HepG2 (cell line): ENCODE results near the gene RGP1. TPM values are rescaled to one million over a fixed set of nuclear protein-coding genes. Genes with fewer than 3 reads are reported as not detected.
A peak's percentile ranks its signal among the peaks of the same experiment; 100 is the strongest.

ENCODE experiments used
- ATAC-seq: fragments of 200-7000 bp; cut with Tn5 transposase; 3 replicates; pipeline ENCODE4 v1.9.1; 2020; ENCODE audit warnings: mild to moderate bottlenecking, moderate library complexity
- BruUV-seq: library from RNA; stranded (reverse); fragments of 400-500 nt; replicated peaks from 2 replicates; lab custom pipeline; 2021; lab: Mats Ljungman, UMichigan
- CTCF ChIA-PET: fragments of 300-600 bp; formaldehyde crosslinking; extraction: SDS; loops from one replicate; lab custom pipeline; 2021; ENCODE audit warnings: low total read pairs, inconsistent platforms, low intra/inter-chr PET ratio; lab: Yijun Ruan, JAX
- POLR2A ChIA-PET: fragments of 350-600 bp; sonication (Branson Sonifier 250); formaldehyde crosslinking; loops from one replicate; lab custom pipeline; 2020; ENCODE audit warnings: antibody characterized with exemption, inconsistent platforms; lab: Yijun Ruan, JAX
- DNase-seq: peaks from one replicate; pipeline ENCODE4 v3.0.0-alpha.2; 2015; ENCODE audit warnings: low spot score
- FAIRE-seq: peaks from 3 replicates; lab custom pipeline; 2011; peaks lifted over from hg19 to GRCh38; lab: Jason Lieb, UNC
- H2AFZ ChIP-seq: one replicate; pipeline ENCODE4 v1.6.1; 2011; ENCODE audit warnings: low read length, inconsistent platforms
- H3K27ac ChIP-seq: fragments of 300-600 bp; 3 replicates; pipeline ENCODE4 v1.8.0; 2011; ENCODE audit warnings: mixed run types, mild to moderate bottlenecking, mixed read lengths, low read length, inconsistent platforms; ENCODE audit not compliant: insufficient read depth; ENCODE audit errors: extremely low read length
- H3K27me3 ChIP-seq, 2 experiments: fragments of 200-600 bp in 1 of 2; 2 replicates in 1 of 2; 3 replicates in 1 of 2; pipeline versions ENCODE4 v1.6.0 to v1.8.0; 2011; ENCODE audit warnings: low read length in 2 of 2, mild to moderate bottlenecking in 2 of 2, moderate library complexity in 2 of 2, inconsistent platforms in 1 of 2; ENCODE audit not compliant: insufficient read depth in 2 of 2, control insufficient read depth in 1 of 2
- H3K36me3 ChIP-seq, 2 experiments: fragments of 200-600 bp in 1 of 2; replicated peaks in 1 of 2; 2 replicates in 1 of 2; 3 replicates in 1 of 2; pipeline versions ENCODE4 v1.5.1 to v1.8.0; 2011; ENCODE audit warnings: low read length in 2 of 2, inconsistent platforms in 1 of 2; ENCODE audit not compliant: insufficient read depth in 2 of 2, control insufficient read depth in 1 of 2
- H3K4me1 ChIP-seq: 2 replicates; pipeline ENCODE4 v1.5.1; 2012; ENCODE audit warnings: low read length, inconsistent platforms; ENCODE audit not compliant: insufficient read depth
- H3K4me2 ChIP-seq: 2 replicates; pipeline ENCODE4 v1.6.0; 2011; ENCODE audit warnings: low read depth, low read length, inconsistent platforms
- H3K4me3 ChIP-seq, 3 experiments: fragments of 200-600 bp in 1 of 3; sonication (generic), shearing (Covaris generic) in 1 of 3; replicated peaks in 1 of 3; 2 replicates each; pipeline ENCODE4 v1.5.1; 2011 to 2016; ENCODE audit warnings: low read length in 3 of 3, inconsistent platforms in 2 of 3, low read depth in 2 of 3, mild to moderate bottlenecking in 2 of 3, control low read depth in 1 of 3, mixed read lengths in 1 of 3; ENCODE audit not compliant: insufficient read depth in 1 of 3
- H3K79me2 ChIP-seq: one replicate; pipeline ENCODE4 v1.6.1; 2011; ENCODE audit warnings: low read length, inconsistent platforms; ENCODE audit not compliant: insufficient read depth
- H3K9ac ChIP-seq: 2 replicates; pipeline ENCODE4 v1.6.0; 2011; ENCODE audit warnings: mild to moderate bottlenecking, low read depth, low read length, inconsistent platforms; ENCODE audit not compliant: insufficient read depth
- H3K9me3 ChIP-seq: 2 replicates; pipeline ENCODE4 v1.5.1; 2012; ENCODE audit warnings: mild to moderate bottlenecking, low read length
- H4K20me1 ChIP-seq: 2 replicates; pipeline ENCODE4 v1.6.0; 2011; ENCODE audit warnings: inconsistent platforms, mild to moderate bottlenecking, low read length, moderate library complexity; ENCODE audit not compliant: insufficient read depth
- CBX2 ChIP-seq, 2 experiments: fragments of 200-600 bp in 1 of 2; sonication (generic); formaldehyde crosslinking in 1 of 2; IDR thresholded peaks; 2 replicates each; pipeline versions ENCODE4 v1.7.0 to v1.8.1; 2018 to 2022; ENCODE audit warnings: low read depth in 2 of 2, low read length in 1 of 2, mild to moderate bottlenecking in 1 of 2, missing genetic modification reagents in 1 of 2
- EEA1 ChIP-seq: sonication (generic); formaldehyde crosslinking; IDR thresholded peaks from 2 replicates; pipeline ENCODE4 v1.5.1; 2020; ENCODE audit warnings: mild to moderate bottlenecking, missing genetic modification reagents, borderline replicate concordance
- ESRRA ChIP-seq: sonication (generic); formaldehyde crosslinking; IDR thresholded peaks from 2 replicates; pipeline ENCODE4 v1.5.1; 2020; ENCODE audit warnings: mild to moderate bottlenecking, low read depth, missing genetic modification reagents
- FLYWCH1 ChIP-seq: sonication (generic); formaldehyde crosslinking; IDR thresholded peaks from 2 replicates; pipeline ENCODE4 v1.8.1; 2023; ENCODE audit warnings: mild to moderate bottlenecking, missing genetic modification reagents
- HDAC6 ChIP-seq: fragments of 200-600 bp; sonication (generic); IDR thresholded peaks from 2 replicates; pipeline ENCODE4 v1.7.0; 2017; ENCODE audit warnings: mild to moderate bottlenecking, antibody characterized with exemption, low read length, low read depth
- MAFG ChIP-seq: sonication (generic); formaldehyde crosslinking; IDR thresholded peaks from 2 replicates; pipeline ENCODE4 v1.5.1; 2020; ENCODE audit warnings: mild to moderate bottlenecking, missing genetic modification reagents
- MIXL1 ChIP-seq: IDR thresholded peaks from 2 replicates; pipeline ENCODE4 v1.6.1; 2016
- MXD4 ChIP-seq: IDR thresholded peaks from 2 replicates; pipeline ENCODE4 v1.6.1; 2016; ENCODE audit warnings: mild to moderate bottlenecking, missing biosample characterization, missing genetic modification reagents
- NFE2L2 ChIP-seq: fragments of 150-350 bp; IDR thresholded peaks from 2 replicates; pipeline ENCODE4 v1.6.1; 2014; ENCODE audit warnings: low read length
- SMAD1 ChIP-seq: sonication (generic); formaldehyde crosslinking; IDR thresholded peaks from 2 replicates; pipeline ENCODE4 v1.4.0; 2020; ENCODE audit warnings: missing genetic modification reagents, low read depth, mild to moderate bottlenecking, borderline replicate concordance
- ZNF205 ChIP-seq: IDR thresholded peaks from 2 replicates; pipeline ENCODE4 v1.6.1; 2018; ENCODE audit warnings: missing biosample characterization, missing genetic modification reagents
- ZNF296 ChIP-seq: sonication (generic); formaldehyde crosslinking; conservative IDR thresholded peaks from 2 replicates; pipeline ENCODE4 v1.5.0; 2020; ENCODE audit warnings: mild to moderate bottlenecking, missing genetic modification reagents
- WGBS: methylation state at CpG from one replicate; pipeline ENCODE4 v1.1.6; 2017; ENCODE audit warnings: low lambda C conversion rate; 5-methylcytosine and 5-hydroxymethylcytosine counted together
- in situ Hi-C: cut with HindIII; loops from 2 replicates; pipeline ENCODE4 v1.10.0; 2017; ENCODE audit warnings: low pct_unique_long_range_greater_than_20kb; ENCODE audit not compliant: extremely low pct_ligation_motif_present
- intact Hi-C: fragments of 100-400 bp; cut with micrococcal nuclease; formaldehyde crosslinking; loops from one replicate; pipeline ENCODE4 v1.10.0; 2022; ENCODE audit not compliant: unreplicated experiment
- polyA plus RNA-seq, 8 experiments: library from polyadenylated mRNA; depleted of rRNA in 3 of 8; stranded (reverse) in 7 of 8; unstranded in 1 of 8; fragments of >200 nt; fragmentation: Illumina TruSeq in 4 of 8; extraction: Trizol in 4 of 8; gene quantifications; 2 replicates each; pipeline versions ENCODE4 v1.2.1 to v1.2.3, GENCODE V29; 2011 to 2016; ENCODE audit warnings: low read depth in 4 of 8, missing spikeins in 1 of 8, mixed read lengths in 1 of 8; ENCODE audit not compliant: insufficient read depth in 1 of 8
- total RNA-seq, 5 experiments: library from RNA; depleted of rRNA; stranded (reverse); fragments of >200 nt; fragmentation: Illumina TruSeq; extraction: Trizol; gene quantifications; 2 replicates each; pipeline ENCODE4 v1.2.3, GENCODE V29; 2016; ENCODE audit warnings: low read depth in 1 of 5
- TF ChIP-seq, protein P1 (sequence below): IDR thresholded peaks from 2 replicates; pipeline ENCODE4 v1.6.1; 2016; ENCODE audit warnings: missing compliant biosample characterization, missing genetic modification reagents, borderline replicate concordance
- TF ChIP-seq, protein P2 (sequence below): sonication (generic); formaldehyde crosslinking; IDR thresholded peaks from 2 replicates; pipeline ENCODE4 v1.5.1; 2020; ENCODE audit warnings: mild to moderate bottlenecking, missing genetic modification reagents, moderate library complexity
- TF ChIP-seq, protein P3 (sequence below): sonication (generic); formaldehyde crosslinking; conservative IDR thresholded peaks from 2 replicates; pipeline ENCODE4 v1.8.0; 2022; ENCODE audit warnings: missing genetic modification reagents
- TF ChIP-seq, protein P4 (sequence below): sonication (generic); formaldehyde crosslinking; IDR thresholded peaks from 2 replicates; pipeline ENCODE4 v1.8.0; 2022; ENCODE audit warnings: mild to moderate bottlenecking, missing genetic modification reagents; ENCODE audit not compliant: insufficient replicate concordance

Gene RGP1
- total and polyA plus RNA-seq, 2 of the 13 experiments (the other 11 are each of a cell fraction or from before 2014, with no cell fraction given): 12.7 to 21.0 TPM

DNA sequence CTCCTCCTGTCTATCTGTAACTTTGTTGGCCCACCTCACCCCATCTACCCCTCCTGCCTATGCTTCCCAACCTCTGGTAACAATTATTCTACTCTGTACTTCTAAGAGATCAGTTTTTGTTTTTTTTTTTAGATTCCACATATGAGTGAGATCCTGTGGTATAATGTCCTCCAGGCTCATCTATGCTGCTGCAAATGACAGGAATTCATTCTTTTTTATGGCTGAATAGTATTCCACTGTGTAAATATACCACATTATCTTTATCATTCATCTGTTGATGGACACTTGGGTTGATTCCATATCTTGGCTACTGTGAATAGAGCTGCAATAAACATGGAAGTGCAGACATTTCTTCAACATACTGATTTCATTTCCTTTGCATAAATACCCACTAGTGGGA, 34.3 kb downstream of the RGP1 start (continued):
- TF ChIP-seq, protein P1, sequence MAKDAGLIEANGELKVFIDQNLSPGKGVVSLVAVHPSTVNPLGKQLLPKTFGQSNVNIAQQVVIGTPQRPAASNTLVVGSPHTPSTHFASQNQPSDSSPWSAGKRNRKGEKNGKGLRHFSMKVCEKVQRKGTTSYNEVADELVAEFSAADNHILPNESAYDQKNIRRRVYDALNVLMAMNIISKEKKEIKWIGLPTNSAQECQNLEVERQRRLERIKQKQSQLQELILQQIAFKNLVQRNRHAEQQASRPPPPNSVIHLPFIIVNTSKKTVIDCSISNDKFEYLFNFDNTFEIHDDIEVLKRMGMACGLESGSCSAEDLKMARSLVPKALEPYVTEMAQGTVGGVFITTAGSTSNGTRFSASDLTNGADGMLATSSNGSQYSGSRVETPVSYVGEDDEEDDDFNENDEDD (CRISPR knock-in tag): no peak
- TF ChIP-seq, protein P2, sequence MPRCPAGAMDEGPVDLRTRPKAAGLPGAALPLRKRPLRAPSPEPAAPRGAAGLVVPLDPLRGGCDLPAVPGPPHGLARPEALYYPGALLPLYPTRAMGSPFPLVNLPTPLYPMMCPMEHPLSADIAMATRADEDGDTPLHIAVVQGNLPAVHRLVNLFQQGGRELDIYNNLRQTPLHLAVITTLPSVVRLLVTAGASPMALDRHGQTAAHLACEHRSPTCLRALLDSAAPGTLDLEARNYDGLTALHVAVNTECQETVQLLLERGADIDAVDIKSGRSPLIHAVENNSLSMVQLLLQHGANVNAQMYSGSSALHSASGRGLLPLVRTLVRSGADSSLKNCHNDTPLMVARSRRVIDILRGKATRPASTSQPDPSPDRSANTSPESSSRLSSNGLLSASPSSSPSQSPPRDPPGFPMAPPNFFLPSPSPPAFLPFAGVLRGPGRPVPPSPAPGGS (CRISPR knock-in tag): no peak
- no peak for TF ChIP-seq ZNF296 (CRISPR knock-in tag)
- no peak for TF ChIP-seq HDAC6
- no peak for TF ChIP-seq MIXL1
- TF ChIP-seq CBX2 (IDR thresholded peaks at IDR 0.05; ENCODE audit: low read depth, low read length): no peak
- TF ChIP-seq CBX2 (CRISPR knock-in tag; IDR thresholded peaks at IDR 0.05; ENCODE audit: low read depth): no peak
- TF ChIP-seq EEA1 (CRISPR knock-in tag): no peak
- TF ChIP-seq MXD4 (CRISPR knock-in tag): no peak
- no peak for TF ChIP-seq ESRRA (CRISPR knock-in tag)
- no peak for TF ChIP-seq MAFG (CRISPR knock-in tag)

DNA sequence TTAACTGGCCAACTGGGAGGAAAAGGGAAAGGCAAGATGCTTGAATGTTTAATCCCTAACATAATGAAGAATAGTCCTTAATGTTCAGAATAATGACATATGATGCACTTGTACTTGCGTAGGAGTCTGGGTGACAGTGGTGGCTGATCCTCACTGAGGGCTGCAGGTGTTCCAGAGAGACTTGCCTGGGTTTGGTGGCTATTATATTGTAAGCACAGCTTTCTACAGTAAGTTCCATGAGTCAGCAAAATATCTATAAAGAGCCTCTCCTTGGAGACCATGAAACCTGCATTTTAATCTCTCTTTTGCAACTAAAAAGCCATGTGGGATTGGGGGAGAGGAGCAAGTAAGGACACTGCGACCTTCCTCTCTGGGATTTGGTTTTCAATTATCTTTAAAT, 40.5 kb downstream of the RGP1 start:
- Histone ChIP-seq H3K4me1 (no peaks in the 10 kb centered on the region; the same call in 1 of the 2 replicates), H4K20me1 (no peaks in the 10 kb centered on the region), H3K27ac (no peak overlapping the region), H3K9ac (no peak overlapping the region), H2AFZ (no peak overlapping the region), H3K27me3 (no peaks in the 10 kb centered on the region), H3K36me3 (peaks cover 3 to 11% of the 10 kb centered on the region in 2 experiments), H3K9me3 (no peaks in the 10 kb centered on the region), H3K4me3 (no peak overlapping the region), H3K79me2 (no peaks in the 10 kb centered on the region), H3K4me2 (no peak overlapping the region)
- BruUV-seq: no TSS peak
- ATAC-seq: no peak
- ChIA-PET CTCF (interaction anchor here (1.3 to 2.4 kb wide), 4 partner anchors 24 to 93 kb away, joined by 7 to 26 read pairs (median 13); no protein-coding TSS in a partner anchor), POLR2A (interaction anchor here (1.0 kb wide), 1 partner anchor 22 kb away, joined by 3 read pairs; no protein-coding TSS in a partner anchor)
- no peak for DNase-seq
- FAIRE-seq: no peak
- 100% methylated on average over 2 of the region's 2 CpGs for WGBS
- intact Hi-C loops: no loop called here
- in situ Hi-C loops: loop anchor here (5.0 kb wide), 1 partner anchor 93 kb away; no protein-coding TSS in a partner anchor
- TF ChIP-seq NFE2L2 (peak; percentile 45; the same call in 1 of the 2 replicates), SMAD1 (CRISPR knock-in tag) (no peak), ZNF205 (no peak), FLYWCH1 (CRISPR knock-in tag) (no peak)
- TF ChIP-seq, protein P3, sequence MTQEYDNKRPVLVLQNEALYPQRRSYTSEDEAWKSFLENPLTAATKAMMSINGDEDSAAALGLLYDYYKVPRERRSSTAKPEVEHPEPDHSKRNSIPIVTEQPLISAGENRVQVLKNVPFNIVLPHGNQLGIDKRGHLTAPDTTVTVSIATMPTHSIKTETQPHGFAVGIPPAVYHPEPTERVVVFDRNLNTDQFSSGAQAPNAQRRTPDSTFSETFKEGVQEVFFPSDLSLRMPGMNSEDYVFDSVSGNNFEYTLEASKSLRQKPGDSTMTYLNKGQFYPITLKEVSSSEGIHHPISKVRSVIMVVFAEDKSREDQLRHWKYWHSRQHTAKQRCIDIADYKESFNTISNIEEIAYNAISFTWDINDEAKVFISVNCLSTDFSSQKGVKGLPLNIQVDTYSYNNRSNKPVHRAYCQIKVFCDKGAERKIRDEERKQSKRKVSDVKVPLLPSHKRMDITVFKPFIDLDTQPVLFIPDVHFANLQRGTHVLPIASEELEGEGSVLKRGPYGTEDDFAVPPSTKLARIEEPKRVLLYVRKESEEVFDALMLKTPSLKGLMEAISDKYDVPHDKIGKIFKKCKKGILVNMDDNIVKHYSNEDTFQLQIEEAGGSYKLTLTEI: no peak
- TF ChIP-seq, protein P2 (CRISPR knock-in tag): no peak
- TF ChIP-seq, protein P4, sequence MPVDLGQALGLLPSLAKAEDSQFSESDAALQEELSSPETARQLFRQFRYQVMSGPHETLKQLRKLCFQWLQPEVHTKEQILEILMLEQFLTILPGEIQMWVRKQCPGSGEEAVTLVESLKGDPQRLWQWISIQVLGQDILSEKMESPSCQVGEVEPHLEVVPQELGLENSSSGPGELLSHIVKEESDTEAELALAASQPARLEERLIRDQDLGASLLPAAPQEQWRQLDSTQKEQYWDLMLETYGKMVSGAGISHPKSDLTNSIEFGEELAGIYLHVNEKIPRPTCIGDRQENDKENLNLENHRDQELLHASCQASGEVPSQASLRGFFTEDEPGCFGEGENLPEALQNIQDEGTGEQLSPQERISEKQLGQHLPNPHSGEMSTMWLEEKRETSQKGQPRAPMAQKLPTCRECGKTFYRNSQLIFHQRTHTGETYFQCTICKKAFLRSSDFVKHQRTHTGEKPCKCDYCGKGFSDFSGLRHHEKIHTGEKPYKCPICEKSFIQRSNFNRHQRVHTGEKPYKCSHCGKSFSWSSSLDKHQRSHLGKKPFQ (CRISPR knock-in tag): no peak
